ENCODE measurements around the gene PRKN. TPM values are rescaled to one million over a fixed set of nuclear protein-coding genes. Genes with fewer than 3 reads are reported as not detected.

PRKN gene
- total and polyA plus RNA-seq, 9 of the 15 experiments (the other 6 are each of a cell fraction or from before 2014, with no cell fraction given), result 0.03 to 0.96 (median 0.15) TPM; not detected in 2

- TF ChIP-seq PTRF (tag; IDR thresholded peaks at IDR 0.05) (no peak), THRB (CRISPR knock-in tag; conservative IDR thresholded peaks at IDR 0.05) (no peak), PYGO2 (tag; IDR thresholded peaks at IDR 0.05) (no peak), KDM5B (IDR thresholded peaks at IDR 0.05; ENCODE audit: insufficient replicate concordance, low read depth, low read length) (no peak), TAF15 (IDR thresholded peaks at IDR 0.05; ENCODE audit: low read depth, low read length) (no peak), ZNF77 (CRISPR knock-in tag; IDR thresholded peaks at IDR 0.05) (no peak)
Observed at GRCh38 chr6:161439093-161439492, 1288.5 kb downstream of the PRKN start (continued).

DNA sequence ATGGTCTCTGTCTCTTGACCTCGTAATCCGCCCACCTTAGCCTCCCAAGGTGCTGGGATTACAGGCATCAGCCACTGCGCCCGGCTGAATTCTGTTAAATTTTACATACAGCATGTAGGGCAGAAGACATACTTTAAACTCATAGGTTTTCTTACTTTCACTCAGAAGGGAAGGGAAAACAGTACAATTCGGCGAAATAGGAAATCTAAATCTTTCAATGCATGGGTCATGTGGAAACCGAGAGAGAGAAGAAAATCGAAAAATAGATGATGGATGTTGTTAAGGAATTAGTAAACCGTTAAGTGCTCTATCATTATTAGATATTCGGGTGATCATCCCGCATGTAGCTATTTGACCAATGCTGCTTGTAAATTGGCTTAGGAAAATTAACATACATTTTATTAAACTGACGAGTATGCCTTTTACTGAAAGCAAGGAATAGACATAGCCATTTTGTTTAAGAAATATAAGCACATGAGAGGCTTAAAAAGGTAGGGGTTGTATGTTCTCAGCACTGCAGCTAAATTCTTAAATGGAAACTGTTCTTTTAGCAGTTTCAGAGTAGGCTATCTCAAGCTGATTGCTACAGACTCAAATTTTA, 1289.0 kb downstream of the PRKN start:
- DNase-seq (ENCODE audit: extremely low read depth in 1 of 4, low spot score in 3 of 4), result no peak
- BruUV-seq (replicated peaks), result no TSS peak
- H2AFZ ChIP-seq (ENCODE audit: low read depth, low read length), result no peak overlapping the region
- H3K9me1 ChIP-seq (ENCODE audit: control insufficient read depth, insufficient read depth, low read length), result no peaks in the 10 kb centered on the region
- H3K9ac ChIP-seq (ENCODE audit: insufficient read depth in 1 of 2, low read depth in 2 of 2, low read length in 2 of 2), result no peak overlapping the region
- intact Hi-C loops (cut with micrococcal nuclease) (no loop called here), in situ Hi-C loops (cut with MboI) (no loop called here)
- H3K4me1 ChIP-seq (replicated peaks in 1 of 2; ENCODE audit: control insufficient read depth in 2 of 2, insufficient read depth in 2 of 2, low read length in 2 of 2), result peaks cover 3 to 4% of the 10 kb centered on the region in 2 experiments; a peak in 4 of 5 replicates
- H3K27ac ChIP-seq (ENCODE audit: extremely low read depth, low read depth, low read length), result no peak overlapping the region
- H3K4me3 ChIP-seq, result no peak overlapping the region
- POLR2A ChIA-PET, result interaction anchor here (1.0 to 1.9 kb wide), 7 partner anchors 10 to 221 kb away, joined by 3 to 6 read pairs (median 3); no protein-coding TSS in a partner anchor
- FAIRE-seq, result no peak
- no peaks in the 10 kb centered on the region for H3K79me2 ChIP-seq (ENCODE audit: control insufficient read depth, insufficient read depth, low read length)
- H3K27me3 ChIP-seq (ENCODE audit: control insufficient read depth in 2 of 2, insufficient read depth in 2 of 2, low read length in 2 of 2), result peaks cover 52 to 57% of the 10 kb centered on the region in 2 experiments
- H3K4me2 ChIP-seq (ENCODE audit: insufficient read depth, low read length), result peak overlapping the region; percentile 40; the same call in 1 of the 2 replicates
- whole genome bisulfite sequencing (ENCODE audit: insufficient coverage, low coverage, missing lambda C conversion rate), result under 1% methylated on average over 12 of the region's 12 CpGs
- no peaks in the 10 kb centered on the region for H3K36me3 ChIP-seq (ENCODE audit: control insufficient read depth, insufficient read depth, low read length)
- no peaks in the 10 kb centered on the region for H4K20me1 ChIP-seq (replicated peaks; ENCODE audit: control insufficient read depth, insufficient read depth, low read length)
- no peak for ATAC-seq
- no peaks in the 10 kb centered on the region for H3K9me3 ChIP-seq (replicated peaks; ENCODE audit: control insufficient read depth, insufficient read depth, low read depth, low read length)
- CTCF ChIA-PET (ENCODE audit: low intra/inter-chr PET ratio), result no interaction called here
- no peak for TF ChIP-seq NUFIP1 (IDR thresholded peaks at IDR 0.05; ENCODE audit: partially characterized antibody)
- TF ChIP-seq TEAD2 (tag; IDR thresholded peaks at IDR 0.05), result no peak
- no peak for TF ChIP-seq PTRF (tag; IDR thresholded peaks at IDR 0.05)
- TF ChIP-seq, protein P1, sequence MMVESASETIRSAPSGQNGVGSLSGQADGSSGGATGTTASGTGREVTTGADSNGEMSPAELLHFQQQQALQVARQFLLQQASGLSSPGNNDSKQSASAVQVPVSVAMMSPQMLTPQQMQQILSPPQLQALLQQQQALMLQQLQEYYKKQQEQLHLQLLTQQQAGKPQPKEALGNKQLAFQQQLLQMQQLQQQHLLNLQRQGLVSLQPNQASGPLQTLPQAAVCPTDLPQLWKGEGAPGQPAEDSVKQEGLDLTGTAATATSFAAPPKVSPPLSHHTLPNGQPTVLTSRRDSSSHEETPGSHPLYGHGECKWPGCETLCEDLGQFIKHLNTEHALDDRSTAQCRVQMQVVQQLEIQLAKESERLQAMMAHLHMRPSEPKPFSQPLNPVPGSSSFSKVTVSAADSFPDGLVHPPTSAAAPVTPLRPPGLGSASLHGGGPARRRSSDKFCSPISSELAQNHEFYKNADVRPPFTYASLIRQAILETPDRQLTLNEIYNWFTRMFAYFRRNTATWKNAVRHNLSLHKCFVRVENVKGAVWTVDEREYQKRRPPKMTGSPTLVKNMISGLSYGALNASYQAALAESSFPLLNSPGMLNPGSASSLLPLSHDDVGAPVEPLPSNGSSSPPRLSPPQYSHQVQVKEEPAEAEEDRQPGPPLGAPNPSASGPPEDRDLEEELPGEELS (CRISPR knock-in tag; IDR thresholded peaks at IDR 0.05; ENCODE audit: borderline replicate concordance), result no peak
- 0 out of 2 replicates have a peak, but pooled peaks have one; percentile 21 for TF ChIP-seq ZKSCAN8 (CRISPR knock-in tag; IDR thresholded peaks at IDR 0.05)
- TF ChIP-seq SRSF1 (IDR thresholded peaks at IDR 0.05; ENCODE audit: low read depth, low read length), result no peak
- 0 out of 2 replicates have a peak, but pooled peaks have one; percentile 15 for TF ChIP-seq BMI1 (IDR thresholded peaks at IDR 0.05; ENCODE audit: low read length)
- TF ChIP-seq, protein P2, sequence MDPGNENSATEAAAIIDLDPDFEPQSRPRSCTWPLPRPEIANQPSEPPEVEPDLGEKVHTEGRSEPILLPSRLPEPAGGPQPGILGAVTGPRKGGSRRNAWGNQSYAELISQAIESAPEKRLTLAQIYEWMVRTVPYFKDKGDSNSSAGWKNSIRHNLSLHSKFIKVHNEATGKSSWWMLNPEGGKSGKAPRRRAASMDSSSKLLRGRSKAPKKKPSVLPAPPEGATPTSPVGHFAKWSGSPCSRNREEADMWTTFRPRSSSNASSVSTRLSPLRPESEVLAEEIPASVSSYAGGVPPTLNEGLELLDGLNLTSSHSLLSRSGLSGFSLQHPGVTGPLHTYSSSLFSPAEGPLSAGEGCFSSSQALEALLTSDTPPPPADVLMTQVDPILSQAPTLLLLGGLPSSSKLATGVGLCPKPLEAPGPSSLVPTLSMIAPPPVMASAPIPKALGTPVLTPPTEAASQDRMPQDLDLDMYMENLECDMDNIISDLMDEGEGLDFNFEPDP (CRISPR knock-in tag; IDR thresholded peaks at IDR 0.05), result no peak
- TF ChIP-seq DPF2 (IDR thresholded peaks at IDR 0.05), result no peak
- no peak for TF ChIP-seq PHF21A (IDR thresholded peaks at IDR 0.05; ENCODE audit: borderline replicate concordance, low read depth)
